DND-41 (cell line): ENCODE measurements around the gene CASQ1.

Experiments used
- ATAC-seq: fragments of 200-7000 bp; cut with Tn5 transposase; 3 replicates; pipeline ENCODE4 v1.9.1; 2021; ENCODE audit warnings: low read depth; ENCODE audit not compliant: insufficient read depth
- DNase-seq: peaks from one replicate; pipeline ENCODE4 v3.0.0-alpha.2; 2020
- H2AFZ ChIP-seq: 2 replicates; pipeline ENCODE4 v1.6.0; 2012; ENCODE audit warnings: low read depth, low read length
- H3K27ac ChIP-seq: 2 replicates; pipeline ENCODE4 v1.5.1; 2012; ENCODE audit warnings: low read length, inconsistent platforms
- H3K27me3 ChIP-seq: fragments of 200-600 bp; sonication (generic); 2 replicates; pipeline ENCODE4 v1.6.0; 2012; ENCODE audit warnings: low read length, mild to moderate bottlenecking, inconsistent platforms; ENCODE audit not compliant: insufficient read depth, poor library complexity
- H3K36me3 ChIP-seq: 2 replicates; pipeline ENCODE4 v1.5.1; 2012; ENCODE audit warnings: low read length, inconsistent platforms; ENCODE audit not compliant: insufficient read depth
- H3K4me1 ChIP-seq: 2 replicates; pipeline ENCODE4 v1.5.1; 2012; ENCODE audit warnings: mild to moderate bottlenecking, low read length; ENCODE audit not compliant: insufficient read depth
- H3K4me2 ChIP-seq: 2 replicates; pipeline ENCODE4 v1.6.0; 2012; ENCODE audit warnings: mild to moderate bottlenecking, moderate library complexity, low read length, inconsistent platforms; ENCODE audit not compliant: insufficient read depth
- H3K4me3 ChIP-seq, 2 experiments: fragments of 200-600 bp in 1 of 2; shearing (Covaris generic) in 1 of 2; 2 replicates each; pipeline ENCODE4 v1.5.1; 2012 to 2016; ENCODE audit warnings: inconsistent platforms in 2 of 2, low read length in 2 of 2, mild to moderate bottlenecking in 2 of 2, low read depth in 1 of 2, moderate library complexity in 1 of 2
- H3K79me2 ChIP-seq: 2 replicates; pipeline ENCODE4 v1.6.0; 2012; ENCODE audit warnings: low read length, inconsistent platforms; ENCODE audit not compliant: insufficient read depth
- H3K9ac ChIP-seq: 2 replicates; pipeline ENCODE4 v1.6.0; 2012; ENCODE audit warnings: low read depth, mild to moderate bottlenecking, inconsistent platforms, low read length, moderate library complexity
- H3K9me3 ChIP-seq: 2 replicates; pipeline ENCODE4 v1.5.1; 2012; ENCODE audit warnings: low read length, moderate library complexity, mild to moderate bottlenecking, inconsistent platforms; ENCODE audit not compliant: insufficient read depth, severe bottlenecking
- H4K20me1 ChIP-seq: 2 replicates; pipeline ENCODE4 v1.6.0; 2012; ENCODE audit warnings: low read length; ENCODE audit not compliant: insufficient read depth
- CTCF ChIP-seq: IDR thresholded peaks from 2 replicates; pipeline ENCODE4 v1.5.1; 2012; ENCODE audit warnings: borderline replicate concordance, low read length, moderate library complexity, mild to moderate bottlenecking; ENCODE audit not compliant: poor library complexity, severe bottlenecking; ENCODE audit errors: extremely low read depth
- EZH2 ChIP-seq: IDR thresholded peaks from 3 replicates; pipeline ENCODE4 v1.6.1; 2012; ENCODE audit warnings: borderline replicate concordance, low read depth, mild to moderate bottlenecking, moderate library complexity, low read length, inconsistent platforms; ENCODE audit not compliant: severe bottlenecking

Gene CASQ1

GRCh38 chr1:160227034-160227433 is 36.7 kb downstream of the CASQ1 start:
- DNase-seq (no peak), ATAC-seq (no peak)
- Histone ChIP-seq H3K27ac (no peak overlapping the region), H2AFZ (no peak overlapping the region), H3K27me3 (no peaks in the 10 kb centered on the region), H3K36me3 (peaks cover 99% of the 10 kb centered on the region), H3K4me2 (no peak overlapping the region), H3K4me1 (no peaks in the 10 kb centered on the region), H4K20me1 (no peaks in the 10 kb centered on the region), H3K79me2 (no peaks in the 10 kb centered on the region), H3K9me3 (no peaks in the 10 kb centered on the region), H3K9ac (no peak overlapping the region), H3K4me3 (no peak overlapping the region)
- TF ChIP-seq EZH2: no peak

- no peak for TF ChIP-seq CTCF
- no peak for TF ChIP-seq EZH2
- no peaks in the 10 kb centered on the region for H3K27me3 ChIP-seq
These were observed 37.2 kb downstream of the CASQ1 start for GRCh38 chr1:160227561-160227960.

GRCh38 chr1:160228431-160228830 is 38.1 kb downstream of the CASQ1 start:
- no peak overlapping the region for H3K9ac ChIP-seq
- H3K27ac ChIP-seq: no peak overlapping the region
- no peaks in the 10 kb centered on the region for H3K27me3 ChIP-seq
- DNase-seq: no peak
- no peak for ATAC-seq
- H2AFZ ChIP-seq: no peak overlapping the region
- no peaks in the 10 kb centered on the region for H3K79me2 ChIP-seq
- no peaks in the 10 kb centered on the region for H4K20me1 ChIP-seq
- no peaks in the 10 kb centered on the region for H3K4me1 ChIP-seq
- no peak overlapping the region for H3K4me2 ChIP-seq
- H3K36me3 ChIP-seq: peaks cover 98% of the 10 kb centered on the region
- TF ChIP-seq EZH2 (no peak), CTCF (no peak)
- no peak overlapping the region for H3K4me3 ChIP-seq
- H3K9me3 ChIP-seq: no peaks in the 10 kb centered on the region

More at GRCh38 chr1:160227561-160227960, 37.2 kb downstream of the CASQ1 start:
- no peak overlapping the region for H3K9ac ChIP-seq
- no peak overlapping the region for H3K27ac ChIP-seq
- H3K36me3 ChIP-seq: peaks cover 99% of the 10 kb centered on the region
- H3K4me3 ChIP-seq: no peak overlapping the region
- no peak for DNase-seq
- ATAC-seq: no peak
- H2AFZ ChIP-seq: no peak overlapping the region
- no peaks in the 10 kb centered on the region for H3K79me2 ChIP-seq
- H3K4me1 ChIP-seq: no peaks in the 10 kb centered on the region
- no peaks in the 10 kb centered on the region for H4K20me1 ChIP-seq
- no peaks in the 10 kb centered on the region for H3K9me3 ChIP-seq
- no peak overlapping the region for H3K4me2 ChIP-seq

GRCh38 chr1:160232911-160233310 is 42.5 kb downstream of the CASQ1 start:
- TF ChIP-seq CTCF (no peak), EZH2 (no peak)
- H3K4me1 ChIP-seq: no peaks in the 10 kb centered on the region
- H3K4me3 ChIP-seq: no peak overlapping the region
- DNase-seq (no peak), ATAC-seq (no peak)
- no peak overlapping the region for H3K9ac ChIP-seq
- H3K36me3 ChIP-seq: peaks cover 94% of the 10 kb centered on the region
- no peaks in the 10 kb centered on the region for H4K20me1 ChIP-seq
- H3K27ac ChIP-seq: no peak overlapping the region
- no peak overlapping the region for H3K4me2 ChIP-seq
- no peak overlapping the region for H2AFZ ChIP-seq
- H3K27me3 ChIP-seq: no peaks in the 10 kb centered on the region
- H3K9me3 ChIP-seq: no peaks in the 10 kb centered on the region
- H3K79me2 ChIP-seq: no peaks in the 10 kb centered on the region
